Measurements from ENCODE around the gene MRPL55. TPM values are rescaled to one million over a fixed set of nuclear protein-coding genes. Genes with fewer than 3 reads are reported as not detected.

MRPL55 gene
- polyA plus RNA-seq, 3 donors: 99.8 to 277 (median 104) TPM

GRCh38 chr1:228084325-228084724 is 24.8 kb downstream of the MRPL55 start:
- Mint-ChIP-seq H3K9me3 (peaks cover 0 to 2% (median 0%) of the 10 kb centered on the region in 7 donors), H3K4me3 (peak overlapping the region; percentile 96 to 97), H3K27me3 (ENCODE audit: low read depth in 3 of 3) (peaks cover 0 to 4% (median 2%) of the 10 kb centered on the region in 3 donors), H3K36me3 (peaks cover 21 to 25% of the 10 kb centered on the region in 2 donors), H3K4me1 (peaks cover 63% of the 10 kb centered on the region), H3K27ac (peak overlapping the region; percentile 96 to 99 (median 98))
- H3K27me3 ChIP-seq (ENCODE audit: control insufficient read depth in 2 of 2, insufficient read depth in 2 of 2, low read length in 2 of 2): no peaks in the 10 kb centered on the region
- peak overlapping the region; percentile 100 for H3K9ac ChIP-seq (ENCODE audit: insufficient read depth, low read length, poor library complexity, severe bottlenecking)
- H3K79me2 ChIP-seq (ENCODE audit: insufficient read depth, low read length): peaks cover 98% of the 10 kb centered on the region
- intact Hi-C loops (cut with micrococcal nuclease): loop anchor here in 1 of 2 donors (2.0 kb wide), 1 partner anchor 82 kb away; no protein-coding TSS in a partner anchor
- H2AFZ ChIP-seq (ENCODE audit: insufficient read depth, low read depth, low read length, poor library complexity, severe bottlenecking): no peak overlapping the region
- H3K4me3 ChIP-seq (replicated peaks in 1 of 3; ENCODE audit: low read depth in 2 of 3, low read length in 3 of 3): peak overlapping the region; percentile 69 to 93 (median 90)
- H3K27ac ChIP-seq (ENCODE audit: low read depth in 1 of 2, low read length in 2 of 2): peak overlapping the region; percentile 94 to 96
- H4K20me1 ChIP-seq (ENCODE audit: insufficient read depth, low read length): peaks cover 66% of the 10 kb centered on the region
- H3K4me1 ChIP-seq (ENCODE audit: control insufficient read depth in 1 of 2, insufficient read depth in 2 of 2, low read length in 2 of 2): peaks cover 68 to 70% of the 10 kb centered on the region in 2 donors
- DNase-seq: peak; percentile 82 to 94 (median 93)
- no peaks in the 10 kb centered on the region for H3K9me3 ChIP-seq (replicated peaks in 1 of 2; ENCODE audit: control insufficient read depth in 1 of 2, insufficient read depth in 1 of 2, low read length in 2 of 2)
- H3K4me2 ChIP-seq (replicated peaks; ENCODE audit: extremely low read depth, low read length, poor library complexity, severe bottlenecking): peak overlapping the region; percentile 86
- H3K36me3 ChIP-seq (replicated peaks in 1 of 2; ENCODE audit: control insufficient read depth in 1 of 2, insufficient read depth in 2 of 2, low read length in 2 of 2): no peaks in the 10 kb centered on the region
- TF ChIP-seq CTCF (IDR thresholded peaks at IDR 0.05): no peak
- 15% methylated on average over 2 of the region's 3 CpGs for WGBS (ENCODE audit: insufficient coverage)

DNA sequence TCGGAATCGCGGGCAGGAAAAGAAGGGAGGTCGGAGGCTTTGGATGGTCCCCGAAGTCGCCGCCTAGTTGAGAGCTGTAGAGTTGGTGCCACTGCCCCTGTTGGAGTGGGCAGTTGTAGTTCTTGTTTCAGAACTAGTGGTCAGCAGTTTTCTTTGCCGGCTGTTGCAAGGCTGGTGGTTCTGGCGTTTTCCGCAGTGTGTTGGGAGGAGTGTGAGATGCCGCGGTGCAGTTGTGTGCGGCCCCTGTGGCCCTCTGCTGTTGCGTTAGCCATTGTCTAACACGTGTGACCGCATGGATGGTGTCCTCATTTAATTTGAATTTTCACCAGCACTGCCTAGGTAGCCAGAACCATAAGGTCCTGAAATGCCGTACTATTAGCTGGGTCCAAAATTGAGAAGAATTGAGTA is 25.2 kb downstream of the MRPL55 start:
- intact Hi-C loops (cut with micrococcal nuclease): loop anchor here in 1 of 2 donors (2.0 kb wide), 2 partner anchors 25 to 83 kb away; partner anchors contain the start of gene MRPL55
- peaks cover 96% of the 10 kb centered on the region for H3K79me2 ChIP-seq (ENCODE audit: insufficient read depth, low read length)
- Mint-ChIP-seq H3K9me3 (peaks cover 0 to 2% (median 0%) of the 10 kb centered on the region in 7 donors), H3K4me3 (peak overlapping the region; percentile 96 to 97), H3K27ac (peak overlapping the region; percentile 96 to 99 (median 98)), H3K36me3 (peaks cover 21 to 25% of the 10 kb centered on the region in 2 donors), H3K4me1 (peaks cover 61% of the 10 kb centered on the region), H3K27me3 (ENCODE audit: low read depth in 3 of 3) (peaks cover 0 to 3% (median 0%) of the 10 kb centered on the region in 3 donors)
- H3K4me2 ChIP-seq (replicated peaks; ENCODE audit: extremely low read depth, low read length, poor library complexity, severe bottlenecking): peak overlapping the region; percentile 86
- DNase-seq: peak; percentile 40 to 55 (median 43)
- WGBS (ENCODE audit: insufficient coverage): under 1% methylated on average over 16 of the region's 17 CpGs
- H3K4me1 ChIP-seq (ENCODE audit: control insufficient read depth in 1 of 2, insufficient read depth in 2 of 2, low read length in 2 of 2): peaks cover 63 to 65% of the 10 kb centered on the region in 2 donors
- no peaks in the 10 kb centered on the region for H3K9me3 ChIP-seq (replicated peaks in 1 of 2; ENCODE audit: control insufficient read depth in 1 of 2, insufficient read depth in 1 of 2, low read length in 2 of 2)
- peak overlapping the region; percentile 100 for H3K9ac ChIP-seq (ENCODE audit: insufficient read depth, low read length, poor library complexity, severe bottlenecking)
- H3K4me3 ChIP-seq (replicated peaks in 1 of 3; ENCODE audit: low read depth in 2 of 3, low read length in 3 of 3): peak overlapping the region; percentile 69 to 93 (median 90)
- H4K20me1 ChIP-seq (ENCODE audit: insufficient read depth, low read length): peaks cover 66% of the 10 kb centered on the region
- H2AFZ ChIP-seq (ENCODE audit: insufficient read depth, low read depth, low read length, poor library complexity, severe bottlenecking): no peak overlapping the region
- peak overlapping the region; percentile 94 to 96 for H3K27ac ChIP-seq (ENCODE audit: low read depth in 1 of 2, low read length in 2 of 2)
- H3K36me3 ChIP-seq (replicated peaks in 1 of 2; ENCODE audit: control insufficient read depth in 1 of 2, insufficient read depth in 2 of 2, low read length in 2 of 2): no peaks in the 10 kb centered on the region
- no peak for TF ChIP-seq CTCF (IDR thresholded peaks at IDR 0.05)
- no peaks in the 10 kb centered on the region for H3K27me3 ChIP-seq (ENCODE audit: control insufficient read depth in 2 of 2, insufficient read depth in 2 of 2, low read length in 2 of 2)

Measured in CD14-positive monocyte (primary cell).